K562 (cell line): ENCODE results near the gene LIN7A. TPM values are rescaled to one million over a fixed set of nuclear protein-coding genes. Genes with fewer than 3 reads are reported as not detected.

Source experiments
- ATAC-seq: fragments of 200-7000 bp; cut with Tn5 transposase; 3 replicates; pipeline ENCODE4 v1.9.1; 2020; ENCODE audit warnings: moderate library complexity
- BruUV-seq: library from RNA; stranded (reverse); fragments of 400-500 nt; replicated peaks from 2 replicates; lab custom pipeline; 2021; lab: Mats Ljungman, UMichigan
- CTCF ChIA-PET: fragments of 300-600 bp; formaldehyde crosslinking; extraction: SDS; loops from one replicate; lab custom pipeline; 2021; ENCODE audit warnings: low intra/inter-chr PET ratio; lab: Yijun Ruan, JAX
- POLR2A ChIA-PET: fragments of 300-600, 350-650 bp; sonication (Branson Sonifier 250); formaldehyde crosslinking; extraction: SDS; loops from one replicate; lab custom pipeline; 2021; ENCODE audit warnings: antibody characterized with exemption, inconsistent platforms; lab: Yijun Ruan, JAX
- DNase-seq, 4 experiments: peaks; one replicate each; pipeline versions ENCODE4 v3.0.0 to v3.0.0-alpha.2; 2011 to 2018; ENCODE audit warnings: low spot score in 3 of 4, mixed read lengths in 3 of 4; ENCODE audit errors: extremely low read depth in 1 of 4
- FAIRE-seq: peaks from 2 replicates; lab custom pipeline; 2011; peaks lifted over from hg19 to GRCh38; lab: Jason Lieb, UNC
- H2AFZ ChIP-seq: 2 replicates; pipeline ENCODE4 v1.6.0; 2011; ENCODE audit warnings: low read depth, low read length, control low read depth, inconsistent platforms
- H3K27ac ChIP-seq: fragments of 200-600 bp; 3 replicates; pipeline ENCODE4 v1.8.0; 2011; ENCODE audit warnings: low read depth, mild to moderate bottlenecking, control low read depth, inconsistent platforms, low read length, moderate library complexity, mixed read lengths; ENCODE audit errors: extremely low read depth
- H3K27me3 ChIP-seq, 2 experiments: fragments of 300-600 bp in 1 of 2; 2 replicates in 1 of 2; 3 replicates in 1 of 2; pipeline versions ENCODE4 v1.6.0 to v1.8.0; 2011; ENCODE audit warnings: inconsistent platforms in 2 of 2, low read length in 2 of 2, mild to moderate bottlenecking in 1 of 2, mixed read lengths in 1 of 2, moderate library complexity in 1 of 2; ENCODE audit not compliant: control insufficient read depth in 2 of 2, insufficient read depth in 2 of 2
- H3K36me3 ChIP-seq: fragments of 300-600 bp; 3 replicates; pipeline ENCODE4 v1.8.0; 2011; ENCODE audit warnings: mild to moderate bottlenecking, low read length, inconsistent platforms; ENCODE audit not compliant: control insufficient read depth, insufficient read depth
- H3K4me1 ChIP-seq, 2 experiments: fragments of 200-600 bp in 1 of 2; replicated peaks in 1 of 2; 2 replicates in 1 of 2; 3 replicates in 1 of 2; pipeline versions ENCODE4 v1.5.1 to v1.8.0; 2011; ENCODE audit warnings: inconsistent platforms in 2 of 2, low read length in 2 of 2, mild to moderate bottlenecking in 1 of 2, mixed read lengths in 1 of 2, moderate library complexity in 1 of 2; ENCODE audit not compliant: control insufficient read depth in 2 of 2, insufficient read depth in 2 of 2
- H3K4me2 ChIP-seq: 2 replicates; pipeline ENCODE4 v1.6.1; 2011; ENCODE audit warnings: low read length, control low read depth, inconsistent platforms, mixed read lengths; ENCODE audit not compliant: insufficient read depth
- H3K4me3 ChIP-seq: fragments of 200-600 bp; sonication (generic), shearing (Covaris generic); 2 replicates; pipeline ENCODE4 v1.5.1; 2016; ENCODE audit warnings: control low read depth, inconsistent platforms
- H3K79me2 ChIP-seq: fragments of 200-600 bp; 3 replicates; pipeline ENCODE4 v1.8.0; 2011; ENCODE audit warnings: low read length, inconsistent platforms; ENCODE audit not compliant: control insufficient read depth, insufficient read depth
- H3K9ac ChIP-seq, 2 experiments: 2 replicates each; pipeline versions ENCODE4 v1.6.0 to v1.6.1; 2011; ENCODE audit warnings: low read depth in 2 of 2, low read length in 2 of 2, control low read depth in 1 of 2, inconsistent platforms in 1 of 2, mild to moderate bottlenecking in 1 of 2, mixed read lengths in 1 of 2; ENCODE audit not compliant: insufficient read depth in 1 of 2
- H3K9me1 ChIP-seq: one replicate; pipeline ENCODE4 v1.6.0; 2011; ENCODE audit warnings: inconsistent platforms, mild to moderate bottlenecking, low read length, moderate library complexity; ENCODE audit not compliant: control insufficient read depth, insufficient read depth
- H3K9me3 ChIP-seq: replicated peaks from 2 replicates; pipeline ENCODE4 v1.5.1; 2011; ENCODE audit warnings: low read depth, low read length, inconsistent platforms; ENCODE audit not compliant: control insufficient read depth, insufficient read depth
- H4K20me1 ChIP-seq: replicated peaks from 2 replicates; pipeline ENCODE4 v1.6.1; 2011; ENCODE audit warnings: low read length, inconsistent platforms, mixed read lengths; ENCODE audit not compliant: control insufficient read depth, insufficient read depth
- MTF1 ChIP-seq: fragments of 250-450 bp; sonication (Bioruptor Pico); IDR thresholded peaks from 2 replicates; pipeline ENCODE4 v1.9.0; 2021; ENCODE audit warnings: moderate library complexity, mild to moderate bottlenecking, inconsistent platforms, borderline replicate concordance
- NCOA2 ChIP-seq, 2 experiments: fragments of 450-650 bp; IDR thresholded peaks; 2 replicates each; pipeline ENCODE4 v1.6.1; 2018; ENCODE audit warnings: mild to moderate bottlenecking in 2 of 2, moderate library complexity in 1 of 2; ENCODE audit not compliant: partially characterized antibody in 2 of 2
- RREB1 ChIP-seq: fragments of 250-450 bp; sonication (Bioruptor Pico); IDR thresholded peaks from 2 replicates; pipeline ENCODE4 v1.4.0; 2020
- TAL1 ChIP-seq: fragments of 450-650 bp; IDR thresholded peaks from 2 replicates; pipeline ENCODE4 v1.6.1; 2016; ENCODE audit warnings: mild to moderate bottlenecking
- ZNF121 ChIP-seq: sonication (generic); formaldehyde crosslinking; conservative IDR thresholded peaks from 2 replicates; pipeline ENCODE4 v1.8.0; 2022; ENCODE audit warnings: missing genetic modification reagents
- ZNF174 ChIP-seq: fragments of 250-450 bp; sonication (Bioruptor Pico); IDR thresholded peaks from 2 replicates; pipeline ENCODE4 v1.4.0; 2020; ENCODE audit warnings: mild to moderate bottlenecking
- ZNF592 ChIP-seq: fragments of 450-650 bp; IDR thresholded peaks from 2 replicates; pipeline ENCODE4 v1.6.1; 2017; ENCODE audit warnings: antibody characterized with exemption, mild to moderate bottlenecking
- ZNF644 ChIP-seq: fragments of 200-800 bp; sonication (Bioruptor generic); IDR thresholded peaks from 2 replicates; pipeline ENCODE4 v1.6.1; 2016; ENCODE audit warnings: low read depth, missing genetic modification characterization, missing compliant biosample characterization
- WGBS: fragments of 100-300 bp; shearing (Covaris generic); methylation state at CpG from one replicate; pipeline ENCODE4 v1.1.6; 2016; ENCODE audit warnings: low coverage, mixed read lengths; ENCODE audit not compliant: insufficient coverage; ENCODE audit errors: missing lambda C conversion rate; 5-methylcytosine and 5-hydroxymethylcytosine counted together
- in situ Hi-C: fragments of 300-500 bp; cut with MboI; formaldehyde crosslinking; loops from 4 replicates; pipeline ENCODE4 v1.15.0; 2018; ENCODE audit warnings: inconsistent platforms, mixed read lengths
- intact Hi-C: fragments of 100-400 bp; cut with micrococcal nuclease; formaldehyde crosslinking; loops from 2 replicates; pipeline ENCODE4 v1.14.2; 2022
- polyA plus RNA-seq, 8 experiments: library from polyadenylated mRNA; depleted of rRNA in 4 of 8; stranded (reverse) in 5 of 8; unstranded in 3 of 8; fragments of >200 nt; fragmentation: Nextera tagmentation in 2 of 8; fragmentation: Illumina TruSeq in 1 of 8; extraction: Ambion mirVana in 2 of 8; extraction: Trizol in 1 of 8; gene quantifications; 2 replicates each; pipeline versions ENCODE4 v1.2.1 to v1.2.3, GENCODE V29; 2011 to 2014; ENCODE audit warnings: inconsistent platforms in 1 of 8, missing spikeins in 1 of 8
- total RNA-seq, 7 experiments: library from RNA; depleted of rRNA in 6 of 7; stranded (reverse); fragments of >200 nt in 6 of 7; fragmentation: Illumina TruSeq in 2 of 7; extraction: Trizol in 2 of 7; gene quantifications; 2 replicates each; pipeline versions ENCODE4 v1.2.1 to v1.2.3, GENCODE V29; 2011 to 2021; ENCODE audit warnings: low replicate concordance in 1 of 7
- TF ChIP-seq, protein P1 (sequence below), 2 experiments: IDR thresholded peaks; 2 replicates each; pipeline ENCODE4 v1.6.1; 2012; ENCODE audit warnings: improper control_type of control experiment in 2 of 2, low read depth in 2 of 2, low read length in 2 of 2, borderline replicate concordance in 1 of 2

The LIN7A gene
- total and polyA plus RNA-seq, 9 of the 15 experiments (the other 6 are each of a cell fraction or from before 2014, with no cell fraction given), result not detected

- Histone ChIP-seq H3K9ac (no peak overlapping the region), H3K36me3 (no peaks in the 10 kb centered on the region), H3K27me3 (no peaks in the 10 kb centered on the region), H4K20me1 (no peaks in the 10 kb centered on the region), H3K4me3 (no peak overlapping the region), H3K9me3 (no peaks in the 10 kb centered on the region; the same call in 1 of the 2 replicates), H3K79me2 (no peaks in the 10 kb centered on the region), H3K27ac (no peak overlapping the region), H2AFZ (no peak overlapping the region), H3K4me1 (no peaks in the 10 kb centered on the region), H3K4me2 (no peak overlapping the region), H3K9me1 (no peaks in the 10 kb centered on the region)
- POLR2A ChIA-PET, result no interaction called here
- DNase-seq (no peak), FAIRE-seq (no peak), ATAC-seq (no peak)
- in situ Hi-C loops, result no loop called here
- WGBS, result 2% methylated on average over 7 of the region's 7 CpGs
- CTCF ChIA-PET, result no interaction called here
- no TSS peak for BruUV-seq
- intact Hi-C loops, result no loop called here
- TF ChIP-seq, protein P1, sequence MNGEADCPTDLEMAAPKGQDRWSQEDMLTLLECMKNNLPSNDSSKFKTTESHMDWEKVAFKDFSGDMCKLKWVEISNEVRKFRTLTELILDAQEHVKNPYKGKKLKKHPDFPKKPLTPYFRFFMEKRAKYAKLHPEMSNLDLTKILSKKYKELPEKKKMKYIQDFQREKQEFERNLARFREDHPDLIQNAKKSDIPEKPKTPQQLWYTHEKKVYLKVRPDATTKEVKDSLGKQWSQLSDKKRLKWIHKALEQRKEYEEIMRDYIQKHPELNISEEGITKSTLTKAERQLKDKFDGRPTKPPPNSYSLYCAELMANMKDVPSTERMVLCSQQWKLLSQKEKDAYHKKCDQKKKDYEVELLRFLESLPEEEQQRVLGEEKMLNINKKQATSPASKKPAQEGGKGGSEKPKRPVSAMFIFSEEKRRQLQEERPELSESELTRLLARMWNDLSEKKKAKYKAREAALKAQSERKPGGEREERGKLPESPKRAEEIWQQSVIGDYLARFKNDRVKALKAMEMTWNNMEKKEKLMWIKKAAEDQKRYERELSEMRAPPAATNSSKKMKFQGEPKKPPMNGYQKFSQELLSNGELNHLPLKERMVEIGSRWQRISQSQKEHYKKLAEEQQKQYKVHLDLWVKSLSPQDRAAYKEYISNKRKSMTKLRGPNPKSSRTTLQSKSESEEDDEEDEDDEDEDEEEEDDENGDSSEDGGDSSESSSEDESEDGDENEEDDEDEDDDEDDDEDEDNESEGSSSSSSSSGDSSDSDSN (IDR thresholded peaks at IDR 0.05; ENCODE audit: borderline replicate concordance in 1 of 2, low read depth in 2 of 2, low read length in 2 of 2), result no peak
- TF ChIP-seq RREB1 (CRISPR knock-in tag), result no peak
- TF ChIP-seq TAL1, result no peak
- TF ChIP-seq MTF1, result no peak
- no peak for TF ChIP-seq ZNF644 (tag)
- no peak for TF ChIP-seq NCOA2 (IDR thresholded peaks at IDR 0.05; ENCODE audit: partially characterized antibody in 2 of 2)
- TF ChIP-seq ZNF121, result no peak
- TF ChIP-seq ZNF592, result no peak
- no peak for TF ChIP-seq ZNF174 (CRISPR knock-in tag)
Observed at GRCh38 chr12:80939231-80939950, 1.7 kb upstream of the LIN7A start.
